HPDE6-E6E7 (cell line): ENCODE results near the gene IL36B.

Source experiments
- DNase-seq: peaks from one replicate; pipeline ENCODE4 v3.0.0; 2011; ENCODE audit warnings: missing footprints; ENCODE audit errors: extremely low spot score

IL36B gene

GRCh38 chr2:113011108-113011507 is 41.6 kb downstream of the IL36B start:
- no peak for DNase-seq

GRCh38 chr2:113010088-113010487 is 42.6 kb downstream of the IL36B start:
- no peak for DNase-seq

GRCh38 chr2:113009622-113010021 is 43.0 kb downstream of the IL36B start:
- no peak for DNase-seq

- DNase-seq, result no peak
These were observed 45.4 kb downstream of the IL36B start for GRCh38 chr2:113007250-113007649.

DNA sequence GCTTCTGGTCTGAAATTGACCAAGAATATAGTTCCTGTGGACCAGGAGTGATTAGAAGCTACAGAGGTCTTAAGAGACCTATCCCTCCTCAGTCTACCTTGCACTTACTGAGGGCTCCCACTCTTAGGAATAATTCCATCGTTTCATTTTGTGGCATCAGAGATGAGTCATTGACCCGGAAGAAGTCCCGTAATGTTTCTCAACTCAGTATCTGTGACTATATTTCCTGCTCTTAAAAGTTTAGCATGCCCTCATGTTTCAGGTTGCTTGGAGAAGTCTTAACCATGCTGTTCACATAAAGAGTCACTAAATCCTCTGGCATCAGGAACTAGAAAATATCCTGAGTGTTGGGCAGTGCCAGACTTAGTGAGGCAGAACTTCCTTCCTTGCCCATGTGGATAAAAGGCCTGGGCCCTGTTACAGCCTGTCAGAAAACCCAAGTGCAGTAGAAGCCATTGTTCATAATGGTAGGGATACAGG is 47.6 kb downstream of the IL36B start, which contains the start of gene IL36A:
Gene IL36A, plus strand, starts transcription at position 430 of the 480 bp plus-strand sequence. CDS start 413 bp downstream, outside the sequence.
- DNase-seq, result no peak

GRCh38 chr2:113002677-113003076 is 50.0 kb downstream of the IL36B start:
- DNase-seq, result no peak

- DNase-seq, result no peak
These were observed 52.2 kb downstream of the IL36B start for GRCh38 chr2:113000436-113000835.

- no peak for DNase-seq
These were observed 55.5 kb downstream of the IL36B start for GRCh38 chr2:112997151-112997550.

- no peak for DNase-seq
These were observed 56.0 kb downstream of the IL36B start for GRCh38 chr2:112996635-112997034.

- DNase-seq, result no peak
These were observed 57.2 kb downstream of the IL36B start for GRCh38 chr2:112995346-112995920.

DNA sequence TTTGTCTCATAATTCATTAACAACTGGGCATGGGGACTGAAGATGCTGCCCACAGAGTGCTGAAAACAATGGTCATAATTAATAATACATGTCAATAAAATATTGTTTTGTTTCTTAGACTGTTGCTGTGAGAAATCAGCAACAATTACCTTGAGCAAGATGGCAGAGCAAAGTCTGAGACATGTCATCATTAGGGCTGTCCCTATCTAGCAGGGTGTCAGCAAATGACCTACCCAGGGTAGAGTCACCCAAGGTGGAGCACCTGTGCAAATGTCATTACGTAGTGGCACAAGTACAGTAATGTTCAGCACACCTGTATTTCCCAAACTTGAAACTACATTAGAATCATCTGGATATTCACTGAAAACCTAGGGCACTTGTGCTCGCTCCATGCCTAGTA is 58.0 kb downstream of the IL36B start:
- no peak for DNase-seq

- DNase-seq, result no peak
These were observed 58.8 kb downstream of the IL36B start for GRCh38 chr2:112993831-112994230.

- DNase-seq, result no peak
These were observed 63.1 kb downstream of the IL36B start for GRCh38 chr2:112989611-112990010.

DNA sequence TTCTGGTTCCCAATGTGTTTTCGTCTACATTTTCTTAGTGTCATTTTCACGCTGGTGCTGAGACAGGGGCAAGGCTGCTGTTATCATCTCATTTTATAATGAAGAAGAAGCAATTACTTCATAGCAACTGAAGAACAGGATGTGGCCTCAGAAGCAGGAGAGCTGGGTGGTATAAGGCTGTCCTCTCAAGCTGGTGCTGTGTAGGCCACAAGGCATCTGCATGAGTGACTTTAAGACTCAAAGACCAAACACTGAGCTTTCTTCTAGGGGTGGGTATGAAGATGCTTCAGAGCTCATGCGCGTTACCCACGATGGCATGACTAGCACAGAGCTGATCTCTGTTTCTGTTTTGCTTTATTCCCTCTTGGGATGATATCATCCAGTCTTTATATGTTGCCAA is 67.6 kb downstream of the IL36B start:
- DNase-seq, result no peak

DNA sequence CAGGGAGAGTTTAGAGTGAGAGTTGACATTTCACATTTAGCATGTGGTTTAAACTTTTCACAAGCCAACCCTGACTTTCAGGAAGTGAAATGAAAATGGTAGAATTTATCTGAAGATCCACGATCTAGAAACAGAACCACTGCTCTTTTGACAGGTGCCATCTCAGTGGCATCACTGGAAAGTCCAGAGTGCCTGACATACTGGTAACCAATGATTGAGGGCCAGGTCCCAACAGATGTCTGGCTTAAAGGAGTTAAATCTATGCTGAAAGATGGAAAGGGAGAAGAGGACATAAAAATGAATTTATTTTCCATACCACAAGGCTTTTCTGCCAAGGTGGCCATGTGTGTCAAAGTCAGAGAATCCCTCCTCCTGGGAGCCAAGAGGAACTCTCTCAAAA is 72.1 kb downstream of the IL36B start:
- no peak for DNase-seq

GRCh38 chr2:112979731-112980130 is 72.9 kb downstream of the IL36B start:
- no peak for DNase-seq

DNA sequence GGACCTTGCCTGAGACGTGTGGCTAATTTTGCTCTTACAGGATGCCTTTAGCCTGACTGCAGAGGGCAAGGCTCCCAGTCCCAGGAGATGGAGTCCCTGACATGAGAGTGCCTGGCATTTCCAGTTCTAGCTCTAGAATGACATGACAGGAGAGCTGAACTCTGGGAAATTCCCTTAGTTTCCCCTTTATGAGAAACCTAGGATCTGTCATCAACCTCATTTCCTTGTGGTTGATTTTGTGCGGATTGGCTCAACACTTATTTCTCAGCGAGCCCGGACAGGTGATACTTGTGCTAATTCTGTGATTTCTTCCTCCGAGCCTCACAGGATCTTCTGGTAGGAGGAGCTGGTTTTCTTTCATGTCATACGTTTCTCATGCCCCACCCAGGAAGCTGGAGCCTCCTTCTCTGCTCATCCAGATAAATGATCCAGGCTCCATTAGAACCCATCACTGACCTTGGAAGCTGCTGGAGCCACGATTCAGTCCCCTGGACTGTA is 75.1 kb downstream of the IL36B start, which contains the start of gene IL36G:
Gene IL36G, plus strand, starts transcription at position 448 of the 498 bp plus-strand sequence. CDS start 633 bp downstream, outside the sequence.
- no peak for DNase-seq
